GM19395 (cell line): Measurements from ENCODE around the gene TNC.

Experiments
- ATAC-seq: cut with Tn5 transposase; IDR thresholded peaks from one replicate; pipeline ENCODE4 v1.9.1; 2021; ENCODE audit warnings: mild to moderate bottlenecking, moderate library complexity; ENCODE audit not compliant: unreplicated experiment

TNC gene

DNA sequence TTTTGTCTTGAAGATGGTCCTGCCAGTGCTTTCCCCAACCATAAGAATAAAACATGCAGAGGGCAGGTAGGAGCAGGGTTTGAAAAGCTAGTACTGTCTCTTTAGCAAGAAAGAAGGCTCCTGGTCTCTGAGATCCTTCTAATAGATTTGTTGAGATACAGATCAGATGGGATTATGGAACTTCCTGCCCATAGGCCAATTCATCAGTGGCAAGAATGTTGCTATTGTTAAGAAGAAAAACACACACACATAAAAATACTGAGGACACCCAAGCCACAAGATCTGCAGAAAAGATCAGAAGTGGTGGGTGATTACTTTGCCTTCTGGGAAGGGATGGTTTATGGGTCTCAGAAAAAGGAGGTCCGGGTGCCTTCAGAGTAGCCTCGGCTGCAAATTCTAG lies 59.8 kb downstream of the TNC start:
- no peak for ATAC-seq

DNA sequence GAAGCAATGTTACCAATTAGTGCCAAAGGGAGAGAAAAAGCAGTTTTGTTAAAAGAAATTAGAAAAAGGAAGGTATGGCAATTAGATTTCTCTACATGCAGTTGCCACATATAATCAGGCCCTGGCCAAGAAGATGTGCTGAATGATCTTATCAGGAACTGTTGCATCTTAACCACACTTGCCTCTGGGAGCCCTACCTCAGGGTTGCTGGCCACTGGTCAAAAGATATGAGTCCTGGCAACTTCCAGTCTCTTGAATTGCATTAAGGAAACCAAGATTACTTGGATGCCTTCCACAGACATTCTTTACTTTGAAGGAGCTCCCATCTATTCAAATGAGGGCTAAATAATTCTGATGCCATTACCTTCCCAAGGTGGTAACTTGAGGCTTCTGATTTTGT lies 60.4 kb downstream of the TNC start:
- ATAC-seq, result no peak

DNA sequence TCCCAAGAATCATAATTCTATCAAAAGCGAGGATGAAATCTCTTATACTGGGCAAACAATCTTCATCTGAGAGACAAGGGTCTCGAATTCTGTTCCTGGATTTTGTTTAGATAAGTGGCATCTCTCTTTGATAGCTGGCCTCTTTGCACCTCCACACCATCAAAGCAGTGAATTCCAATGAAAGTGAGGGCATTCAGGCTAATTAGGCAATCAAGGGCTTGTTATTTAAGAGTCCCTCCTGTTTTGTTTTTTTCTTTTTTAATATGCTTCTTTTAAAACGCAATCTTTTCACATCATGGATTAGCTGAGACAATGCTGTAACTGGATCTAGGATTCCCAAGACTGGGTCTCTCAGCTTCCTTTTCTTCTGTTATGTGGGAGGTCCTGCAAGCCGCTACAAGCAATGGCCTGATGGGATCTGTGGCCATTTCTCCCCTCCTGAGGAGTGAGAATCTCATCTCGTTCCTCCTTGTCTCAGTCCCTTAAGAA lies 67.9 kb downstream of the TNC start:
- no peak for ATAC-seq

DNA sequence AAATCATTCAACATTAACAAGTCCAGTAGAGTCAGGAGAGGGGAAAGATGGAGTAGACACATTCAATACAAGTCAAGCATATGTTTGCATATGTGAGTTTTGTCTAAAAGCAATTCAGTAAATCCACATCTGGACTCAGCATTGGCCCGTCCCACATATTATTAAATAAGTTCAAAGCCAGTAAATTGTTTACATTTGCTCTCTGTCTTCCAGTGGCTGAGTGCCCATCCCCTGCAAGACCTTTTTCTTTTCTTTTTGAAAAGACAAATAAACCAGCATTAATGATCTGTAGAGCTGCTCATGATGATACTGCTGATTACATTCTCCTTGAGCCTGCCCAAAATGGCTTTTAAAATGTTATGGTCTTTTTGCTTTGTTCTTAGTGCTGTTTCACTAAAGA lies 71.1 kb downstream of the TNC start:
- no peak for ATAC-seq

DNA sequence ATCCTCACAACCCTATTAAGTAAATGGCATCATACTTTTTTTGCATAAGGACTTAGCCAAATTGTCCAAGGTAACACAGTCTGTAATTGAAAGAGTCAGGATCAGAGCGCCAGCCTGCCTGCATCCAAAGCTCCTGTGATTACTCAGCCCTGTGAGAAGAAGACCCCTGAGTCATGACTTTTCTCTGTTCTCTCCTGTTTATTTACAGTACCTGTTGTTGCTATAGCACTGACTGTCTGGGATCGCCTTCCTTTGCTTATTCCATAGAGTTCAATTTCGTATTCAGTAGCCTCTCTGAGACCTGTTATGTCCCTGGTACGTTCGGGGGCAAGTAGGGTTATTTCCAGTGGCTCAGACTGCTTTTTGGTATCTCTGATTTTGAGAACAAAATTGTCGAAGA lies 71.8 kb downstream of the TNC start:
- no peak for ATAC-seq

DNA sequence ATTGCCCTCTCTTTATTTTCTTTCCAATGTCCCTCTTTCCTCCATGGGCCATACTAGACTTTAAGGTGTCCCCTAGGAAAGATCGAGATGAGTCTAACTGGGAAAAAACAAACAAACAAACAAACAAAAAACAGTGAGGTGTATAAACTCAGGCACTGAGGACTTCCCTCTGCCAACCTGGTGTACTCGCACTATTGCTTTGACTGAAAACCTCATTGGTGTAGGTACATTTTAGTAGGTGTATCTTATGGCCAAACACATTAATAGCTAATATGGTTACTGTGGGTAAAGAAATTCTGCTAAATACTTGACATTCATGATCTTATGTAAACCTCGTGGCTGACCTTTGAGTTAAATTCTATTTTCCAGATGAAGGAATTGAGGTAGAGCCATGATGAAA lies 74.3 kb downstream of the TNC start:
- ATAC-seq, result no peak

DNA sequence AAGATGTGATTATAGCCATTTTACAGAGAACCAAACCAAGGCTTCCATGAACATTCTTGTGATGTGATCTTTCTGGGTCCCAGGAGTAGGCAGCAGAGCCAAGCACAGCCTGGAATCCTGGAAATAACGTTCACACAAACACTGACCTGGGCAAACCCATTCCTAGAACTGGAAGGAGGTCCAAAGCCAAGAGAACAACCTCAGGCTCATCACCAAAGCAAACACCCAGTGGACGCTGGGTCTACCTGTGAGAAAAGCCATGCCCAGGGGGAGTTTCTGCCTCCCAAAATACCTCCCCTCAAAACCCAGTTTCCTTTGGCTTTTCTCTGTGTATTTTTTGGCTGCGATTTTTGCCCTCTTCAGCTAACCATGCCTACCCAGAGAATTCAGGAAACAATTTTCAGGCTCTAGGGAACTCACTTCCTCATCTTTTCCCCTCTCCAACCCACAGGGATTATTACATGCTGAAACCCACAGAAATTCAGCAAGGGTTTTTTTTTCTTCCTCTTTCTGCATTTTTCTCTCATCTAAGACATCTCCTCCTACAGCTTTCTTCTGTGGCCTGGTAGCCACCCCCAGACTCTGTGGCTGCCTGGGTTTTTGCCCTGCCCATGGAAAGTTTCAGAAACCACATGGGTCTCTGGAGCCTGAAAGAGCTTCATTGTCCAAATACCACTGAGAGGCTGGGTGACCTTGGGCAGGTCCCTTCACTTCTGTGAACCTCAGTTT lies 75.0 kb downstream of the TNC start:
- peak; percentile 70 for ATAC-seq

DNA sequence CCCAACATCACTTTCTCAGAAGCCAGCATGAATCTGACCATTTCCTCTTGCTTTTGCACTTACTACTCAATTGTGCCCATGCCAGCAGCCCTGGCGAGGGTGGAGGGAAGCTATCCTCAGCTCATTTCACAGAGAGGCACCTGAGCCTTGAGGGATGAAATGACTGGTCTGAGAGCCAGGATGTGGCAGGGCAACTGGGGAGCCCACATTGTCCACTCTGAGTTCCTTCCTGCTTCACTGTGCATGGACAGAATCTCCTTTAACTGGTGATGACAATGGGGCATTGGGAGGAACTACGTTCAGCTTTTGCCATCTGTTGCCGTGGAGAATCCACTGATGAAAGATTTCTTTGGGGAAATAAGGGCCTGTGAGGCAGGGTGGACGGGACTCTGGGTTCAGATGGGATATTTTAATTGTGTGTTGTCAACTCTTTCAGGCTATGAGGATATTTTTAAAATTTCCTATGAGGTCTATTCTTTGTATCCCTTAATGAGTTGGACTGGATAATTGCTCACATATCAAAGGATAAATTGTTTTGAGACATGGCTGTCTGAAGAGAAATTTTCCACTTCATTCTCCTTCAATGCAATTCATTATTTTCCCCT lies 78.3 kb downstream of the TNC start:
- no peak for ATAC-seq

DNA sequence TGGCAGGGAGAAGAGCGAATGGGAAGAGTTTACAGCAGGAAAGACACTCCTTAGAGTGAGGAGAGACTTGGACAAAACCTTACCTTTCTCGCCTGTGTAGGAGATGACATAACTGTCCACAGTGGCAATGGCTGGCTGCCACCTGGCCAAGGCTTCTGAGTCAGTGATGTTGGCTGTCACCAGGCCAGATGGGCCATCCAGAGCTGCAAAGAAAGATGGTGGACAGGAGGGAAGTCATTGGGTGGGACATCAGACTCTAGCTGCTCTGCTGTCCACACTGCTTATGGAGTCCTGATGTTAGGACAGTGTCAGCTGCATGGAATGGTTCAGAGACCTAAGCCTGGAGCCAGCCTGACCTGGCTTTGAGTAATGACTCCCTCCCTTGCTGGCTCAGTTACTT lies 79.8 kb downstream of the TNC start:
- ATAC-seq, result no peak

DNA sequence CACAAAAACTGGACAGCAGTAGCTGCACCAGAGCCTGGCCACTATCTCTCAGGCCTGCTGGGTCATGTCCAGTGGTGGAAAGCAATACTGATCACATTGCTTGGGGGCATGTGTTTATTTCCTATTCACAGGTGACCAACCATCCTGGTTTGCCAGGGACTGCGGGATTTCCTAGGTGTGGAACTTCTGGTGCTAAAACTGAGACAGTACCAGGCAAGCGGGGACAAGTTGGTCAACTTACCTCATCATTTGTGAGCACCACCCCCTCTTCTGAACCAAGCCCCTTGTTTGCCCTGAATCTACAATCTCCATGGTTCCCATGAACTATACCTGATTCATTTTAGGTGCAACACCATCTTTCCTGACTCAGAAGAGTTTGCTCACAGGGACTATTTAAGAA lies 81.3 kb downstream of the TNC start:
- no peak for ATAC-seq

DNA sequence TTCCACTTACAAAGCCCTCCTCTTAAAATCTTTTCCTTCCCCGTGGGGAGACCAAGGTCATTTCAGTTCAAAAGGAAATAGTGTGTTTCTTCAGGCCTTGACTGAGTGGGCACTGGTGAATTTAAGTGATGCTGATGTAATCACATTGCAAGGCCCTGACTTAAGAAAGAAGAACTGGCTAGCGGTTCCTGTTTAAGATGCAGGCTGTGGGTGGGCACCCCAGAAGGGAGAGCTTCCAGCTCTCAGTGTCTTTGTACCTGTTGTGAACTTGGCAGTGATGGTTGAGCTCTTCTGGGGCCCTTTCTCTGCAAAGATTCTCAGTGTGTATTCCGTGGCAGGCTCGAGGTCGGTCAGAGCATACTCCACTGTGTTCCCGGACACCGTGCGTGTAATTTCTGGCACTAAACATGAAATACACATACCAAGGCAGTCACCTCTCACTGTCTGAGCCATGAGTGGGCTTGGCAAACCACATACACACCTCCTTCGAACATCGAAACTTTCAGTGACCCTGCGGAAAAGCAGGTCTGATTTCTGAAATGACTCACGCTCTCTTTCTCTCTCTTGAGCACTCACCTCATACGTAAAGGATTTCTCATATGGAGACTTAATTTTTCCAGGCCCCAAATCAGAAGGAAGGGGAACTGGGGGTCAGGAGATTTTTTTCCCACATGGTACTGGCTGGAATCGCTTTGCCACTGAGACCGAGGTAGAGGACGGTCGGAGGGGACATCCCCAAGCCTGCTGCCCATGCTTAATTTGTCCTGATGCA lies 81.9 kb downstream of the TNC start:
- ATAC-seq, result peak; percentile 90

DNA sequence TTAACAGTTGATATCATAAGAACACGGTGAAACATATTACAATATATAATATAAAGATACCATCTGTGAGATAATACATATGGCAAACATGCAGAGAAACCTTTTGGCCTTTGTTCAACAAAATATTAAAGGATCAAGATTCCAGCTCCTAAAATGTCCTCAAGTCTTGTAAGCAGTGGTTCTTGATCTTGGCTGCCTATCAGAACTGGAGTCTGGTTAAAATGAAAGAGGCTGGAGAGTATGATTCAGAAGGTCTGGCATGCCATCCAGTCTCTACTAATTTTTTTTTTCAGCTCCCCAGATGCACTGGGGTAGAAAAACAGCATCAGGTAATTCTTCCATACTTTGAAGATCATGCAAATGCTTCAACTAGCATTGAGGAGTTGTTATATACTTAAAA lies 83.2 kb downstream of the TNC start:
- no peak for ATAC-seq

DNA sequence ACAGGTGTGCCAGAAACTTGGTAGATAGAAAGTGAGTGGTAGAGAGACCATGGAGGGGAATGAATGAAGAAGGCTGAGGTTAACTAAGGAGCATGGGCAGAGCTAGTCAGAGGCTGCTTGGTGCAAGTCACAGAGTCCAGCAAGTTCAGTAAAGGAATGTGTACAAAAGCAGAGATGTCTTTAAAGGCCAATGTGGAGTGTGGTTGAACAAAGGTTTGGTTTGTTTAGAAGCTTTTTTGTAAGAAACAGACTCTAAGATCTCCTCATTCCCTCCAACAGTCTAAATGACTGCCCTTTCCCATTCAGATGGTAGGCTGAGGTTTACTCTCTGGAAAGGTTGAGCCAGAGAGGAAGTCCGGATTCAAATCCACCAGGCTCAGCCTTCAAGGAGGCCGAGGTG lies 84.2 kb downstream of the TNC start:
- no peak for ATAC-seq

DNA sequence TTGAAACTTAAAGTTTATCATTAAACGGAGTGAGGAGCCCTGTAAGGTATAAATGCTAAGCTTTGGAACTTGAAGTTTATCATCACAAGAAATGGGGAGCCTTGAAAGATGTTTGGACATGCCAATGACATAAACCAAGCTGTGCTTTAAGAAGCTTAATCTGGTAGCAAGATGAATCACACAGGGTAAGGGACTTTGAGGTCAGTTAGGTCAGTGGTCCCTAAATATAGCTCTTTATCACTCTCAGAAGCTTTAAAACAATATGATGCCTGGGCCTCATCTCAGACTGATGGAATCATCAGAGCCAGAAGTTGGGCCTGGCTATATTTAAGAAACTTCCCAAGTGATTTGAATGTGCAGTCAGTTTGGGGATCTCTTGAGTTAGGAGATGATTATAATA lies 85.7 kb downstream of the TNC start:
- no peak for ATAC-seq

DNA sequence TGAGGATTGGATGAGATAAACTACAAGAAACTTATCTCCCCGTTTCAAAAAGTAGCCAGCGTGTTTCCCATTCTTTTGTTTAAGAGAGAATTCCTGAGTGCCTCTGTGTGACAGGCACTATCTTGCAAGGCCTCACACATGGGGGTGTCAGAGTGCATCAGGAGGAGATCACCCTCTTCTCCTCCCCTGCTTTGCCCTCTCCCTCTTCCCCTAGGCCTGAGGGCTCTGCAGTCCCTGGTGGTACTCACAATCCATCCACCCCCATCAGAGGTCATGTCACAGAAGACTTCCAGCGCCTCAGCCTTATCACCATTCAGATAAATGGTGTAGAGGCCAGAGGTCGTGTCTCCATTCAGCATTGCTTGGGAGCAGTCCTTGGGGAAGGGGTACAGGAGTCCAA lies 88.0 kb downstream of the TNC start:
- no peak for ATAC-seq

DNA sequence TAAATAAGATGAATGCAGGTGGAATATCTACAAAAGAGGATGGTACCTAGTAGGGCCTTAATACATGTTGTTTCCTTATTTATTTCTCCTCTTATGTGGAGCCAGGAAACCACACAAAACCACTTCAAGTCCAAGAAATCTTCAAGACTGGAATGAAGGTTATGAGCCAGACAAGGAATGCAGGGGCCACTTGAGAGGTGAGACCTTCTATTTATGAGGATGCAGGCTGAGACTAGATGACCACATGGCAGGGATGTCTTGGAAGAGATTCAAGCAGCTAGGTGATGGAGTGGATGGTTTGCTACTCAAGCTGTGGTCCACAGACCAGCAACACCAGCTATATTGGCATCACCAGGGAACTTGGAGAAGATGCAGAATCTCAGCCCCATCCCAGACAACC lies 92.2 kb downstream of the TNC start:
- no peak for ATAC-seq

DNA sequence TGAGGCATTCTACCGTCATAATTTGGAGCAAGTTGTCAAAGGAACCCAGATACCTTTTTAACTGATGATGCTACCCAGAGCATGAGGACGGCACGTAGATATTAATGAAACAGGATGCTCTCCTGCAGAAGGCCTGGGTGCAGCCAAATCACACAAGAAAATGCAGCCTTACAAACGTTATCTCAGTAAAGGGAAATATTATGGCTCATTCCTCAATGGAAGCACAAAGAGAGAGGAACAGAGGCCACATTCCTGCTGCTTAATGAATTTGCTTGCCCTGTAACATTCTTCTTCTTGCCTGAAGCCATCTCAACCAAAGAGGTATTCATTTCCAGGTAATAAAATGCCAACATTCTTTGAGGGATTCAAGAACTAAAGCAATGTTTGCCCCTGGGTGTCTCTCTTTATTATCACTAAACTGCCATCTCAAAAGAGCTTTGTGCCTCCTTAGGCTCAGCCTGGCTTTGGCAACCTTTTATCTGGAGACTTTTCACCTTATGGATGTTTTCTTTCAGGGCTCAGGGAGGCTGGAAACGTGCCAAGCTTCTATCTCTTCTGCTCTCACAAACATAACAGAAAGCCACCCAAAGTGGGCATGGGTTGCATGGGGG lies 92.9 kb downstream of the TNC start:
- no peak for ATAC-seq

DNA sequence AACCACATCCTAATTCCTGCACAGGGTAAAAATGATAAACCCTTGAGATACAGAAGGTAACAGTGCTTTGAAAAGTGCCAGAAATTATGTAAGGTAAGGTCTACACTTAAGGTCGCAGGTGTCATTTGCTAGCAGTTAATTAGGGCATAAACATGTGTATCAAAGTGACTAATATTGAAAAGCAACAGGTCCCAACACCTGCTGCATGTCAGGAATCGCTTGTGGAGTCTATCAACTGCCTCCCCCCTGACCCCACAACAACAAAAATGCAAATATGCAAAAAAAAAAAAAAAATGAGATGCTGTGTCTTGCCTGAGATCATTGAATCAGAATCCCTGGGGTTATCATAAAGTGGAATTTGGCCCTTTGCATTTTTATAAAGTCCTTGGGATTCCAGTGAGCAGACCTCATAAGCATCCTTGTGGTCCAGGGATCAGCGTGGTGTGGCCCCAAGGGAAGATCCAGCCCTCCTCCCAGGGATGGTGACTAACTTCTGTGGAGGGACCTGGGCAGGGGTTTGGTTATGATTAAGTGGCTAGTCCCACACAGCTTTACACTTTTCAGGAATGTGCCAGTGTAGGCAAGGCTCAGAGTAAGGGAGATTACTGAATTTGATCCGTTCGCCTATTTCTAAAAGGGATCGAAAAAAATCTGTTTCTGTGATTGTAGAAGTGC lies 95.1 kb downstream of the TNC start:
- ATAC-seq, result no peak

DNA sequence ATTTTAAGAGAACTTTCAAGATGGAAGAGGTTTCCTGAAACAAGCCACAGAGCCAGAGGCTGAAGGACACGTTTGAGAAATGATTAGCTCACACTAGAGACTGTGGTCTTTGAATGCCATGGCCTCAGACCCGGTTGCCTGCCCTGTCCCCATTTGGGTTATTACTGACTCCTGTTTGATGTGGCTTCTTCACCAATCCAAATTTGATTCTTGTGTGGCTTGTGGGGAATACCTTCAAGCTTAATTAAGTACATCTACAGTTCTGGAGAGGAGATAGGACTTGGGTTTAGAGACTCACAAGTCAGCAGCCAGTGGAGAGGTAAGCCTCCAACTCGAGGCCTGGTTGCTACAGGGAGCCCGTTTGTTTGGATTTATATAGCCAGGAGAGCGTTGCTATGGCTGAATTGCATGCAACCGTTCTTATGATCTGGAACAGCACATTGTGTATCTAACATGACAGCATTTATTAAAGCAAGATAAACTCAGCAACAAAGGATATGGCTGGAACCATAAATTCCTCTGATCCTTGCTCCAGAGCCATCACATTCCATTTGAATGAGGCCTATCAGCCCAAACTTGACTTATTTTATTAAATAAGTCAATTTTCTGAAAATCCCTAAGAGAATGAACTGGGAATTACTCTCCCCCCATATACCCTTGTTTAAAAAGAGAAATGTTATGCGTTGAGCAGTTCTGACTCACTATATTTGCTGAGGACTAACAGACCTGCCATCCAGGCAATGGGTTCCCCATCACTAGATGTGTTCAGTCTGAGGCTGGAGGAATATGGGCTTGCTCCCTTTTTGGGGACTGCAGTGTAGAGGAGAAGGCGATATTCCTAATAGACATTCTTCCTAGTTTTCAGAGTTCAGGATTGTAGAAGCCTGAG lies 99.2 kb downstream of the TNC start:
- ATAC-seq, result no peak

DNA sequence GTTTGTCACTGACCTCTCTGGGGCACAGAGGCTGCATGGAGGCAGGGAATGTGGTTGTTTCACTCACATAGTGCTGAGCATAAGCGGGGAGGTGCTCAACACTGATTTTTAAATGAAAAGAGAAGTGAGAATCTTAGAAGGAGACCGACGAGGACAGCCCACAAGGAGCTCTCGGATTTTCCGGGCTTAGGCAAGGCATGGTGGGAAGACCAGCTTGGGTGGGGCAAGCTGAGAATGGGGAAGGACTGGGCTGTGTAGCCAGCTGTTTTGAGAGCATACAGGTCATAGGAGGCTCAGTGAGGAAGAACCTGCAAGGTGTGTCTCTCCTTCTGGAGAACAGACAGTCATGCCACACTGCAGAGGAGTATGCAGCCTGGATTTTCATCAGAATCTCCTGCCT lies 101.6 kb downstream of the TNC start:
- no peak for ATAC-seq
